GM12864 (cell line): ENCODE data around the gene CIC.
"Not testable (repeated sequence)": the region's sequence is repeated elsewhere in the genome, so short reads cannot be mapped to it uniquely, and the experiment has no call there.

Experiments used
- DNase-seq: peaks from one replicate; pipeline ENCODE4 v3.0.0-alpha.2; 2011; ENCODE audit warnings: low read depth
- H3K4me3 ChIP-seq: 2 replicates; pipeline ENCODE4 v1.5.1; 2011; ENCODE audit warnings: mild to moderate bottlenecking, low read depth, low read length, control low read depth
- CTCF ChIP-seq: IDR thresholded peaks from 2 replicates; pipeline ENCODE4 v1.5.1; 2011; ENCODE audit warnings: low read depth, mild to moderate bottlenecking, moderate library complexity, low read length, control low read depth, inconsistent platforms; ENCODE audit errors: missing control alignments

The CIC gene

GRCh38 chr19:42328106-42328505 is 59.1 kb downstream of the CIC start:
- no peak overlapping the region for H3K4me3 ChIP-seq
- no peak for TF ChIP-seq CTCF
- no peak for DNase-seq

GRCh38 chr19:42328854-42329253 is 59.8 kb downstream of the CIC start:
- no peak for TF ChIP-seq CTCF
- no peak overlapping the region for H3K4me3 ChIP-seq
- no peak for DNase-seq

- no peak for TF ChIP-seq CTCF
- no peak for DNase-seq
- no peak overlapping the region for H3K4me3 ChIP-seq
These were observed 61.2 kb downstream of the CIC start for GRCh38 chr19:42330241-42330711.

GRCh38 chr19:42331333-42331732 is 62.3 kb downstream of the CIC start:
- not testable (repeated sequence) for H3K4me3 ChIP-seq, DNase-seq

GRCh38 chr19:42332059-42332458 is 63.0 kb downstream of the CIC start:
- no peak for DNase-seq
- no peak overlapping the region for H3K4me3 ChIP-seq
- no peak for TF ChIP-seq CTCF

- no peak for TF ChIP-seq CTCF
- DNase-seq, result no peak
- H3K4me3 ChIP-seq, result no peak overlapping the region
These were observed 64.0 kb downstream of the CIC start for GRCh38 chr19:42333018-42333417.

- H3K4me3 ChIP-seq, result no peak overlapping the region
- DNase-seq, result no peak
- TF ChIP-seq CTCF, result no peak
These were observed 65.1 kb downstream of the CIC start for GRCh38 chr19:42333975-42334696.
